ENCODE results near the gene SIPA1L3.

SIPA1L3 gene

DNA sequence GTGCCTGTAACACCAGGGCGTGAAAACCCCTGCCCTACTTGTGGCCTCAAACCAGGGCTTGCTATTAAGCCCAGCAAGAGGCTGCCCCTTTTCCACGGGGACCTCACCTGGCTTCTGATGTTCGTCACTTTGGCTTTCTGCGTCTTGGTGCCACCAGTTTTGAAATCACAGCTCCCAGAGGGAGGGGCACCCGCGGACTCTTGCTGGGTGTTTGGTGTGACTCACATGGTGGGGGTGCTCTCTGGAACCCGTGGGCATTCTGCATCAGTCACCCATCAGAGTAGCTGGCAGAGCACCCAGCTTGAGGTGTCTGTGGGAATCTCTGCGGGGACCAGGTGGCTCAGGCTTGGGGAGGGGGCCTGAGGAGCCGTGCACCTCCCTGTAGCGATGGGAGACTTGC, 19.2 kb downstream of the SIPA1L3 start:
- peak overlapping the region; percentile 11; the same call in 1 of the 2 replicates for H3K27ac ChIP-seq
- CTCF ChIA-PET: interaction anchor here (0.6 kb wide), 1 partner anchor 298 kb away, joined by 6 read pairs; no protein-coding TSS in a partner anchor
- TF ChIP-seq, protein P1, sequence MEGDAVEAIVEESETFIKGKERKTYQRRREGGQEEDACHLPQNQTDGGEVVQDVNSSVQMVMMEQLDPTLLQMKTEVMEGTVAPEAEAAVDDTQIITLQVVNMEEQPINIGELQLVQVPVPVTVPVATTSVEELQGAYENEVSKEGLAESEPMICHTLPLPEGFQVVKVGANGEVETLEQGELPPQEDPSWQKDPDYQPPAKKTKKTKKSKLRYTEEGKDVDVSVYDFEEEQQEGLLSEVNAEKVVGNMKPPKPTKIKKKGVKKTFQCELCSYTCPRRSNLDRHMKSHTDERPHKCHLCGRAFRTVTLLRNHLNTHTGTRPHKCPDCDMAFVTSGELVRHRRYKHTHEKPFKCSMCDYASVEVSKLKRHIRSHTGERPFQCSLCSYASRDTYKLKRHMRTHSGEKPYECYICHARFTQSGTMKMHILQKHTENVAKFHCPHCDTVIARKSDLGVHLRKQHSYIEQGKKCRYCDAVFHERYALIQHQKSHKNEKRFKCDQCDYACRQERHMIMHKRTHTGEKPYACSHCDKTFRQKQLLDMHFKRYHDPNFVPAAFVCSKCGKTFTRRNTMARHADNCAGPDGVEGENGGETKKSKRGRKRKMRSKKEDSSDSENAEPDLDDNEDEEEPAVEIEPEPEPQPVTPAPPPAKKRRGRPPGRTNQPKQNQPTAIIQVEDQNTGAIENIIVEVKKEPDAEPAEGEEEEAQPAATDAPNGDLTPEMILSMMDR (conservative IDR thresholded peaks at IDR 0.05; ENCODE audit: low read depth): no peak
- POLR2A ChIA-PET (ENCODE audit: low non-redundant PET): no interaction called here
- no peak for DNase-seq (ENCODE audit: low spot score)

DNA sequence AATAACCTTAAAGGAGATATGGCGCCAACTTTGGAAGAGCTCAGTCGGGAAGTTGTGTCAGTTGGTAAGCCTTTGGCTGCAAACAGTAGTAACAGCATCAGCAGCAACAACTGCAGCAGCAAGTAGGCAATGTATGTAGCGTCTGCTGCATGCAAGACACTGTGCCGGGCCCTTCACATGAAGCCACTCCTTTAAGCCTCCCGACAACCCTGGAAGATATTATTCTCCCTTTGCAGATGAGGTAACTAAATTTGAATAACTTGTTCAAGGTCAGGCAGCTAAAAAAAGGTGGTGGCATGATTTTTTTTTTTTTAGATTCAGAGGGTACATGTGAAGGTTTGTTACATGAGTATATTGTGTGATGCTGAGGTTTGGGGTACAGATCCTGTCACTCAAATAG, 19.7 kb downstream of the SIPA1L3 start:
- ChIA-PET POLR2A (ENCODE audit: low non-redundant PET) (no interaction called here), CTCF (no interaction called here)
- DNase-seq (ENCODE audit: low spot score): no peak
- TF ChIP-seq, protein P1 (conservative IDR thresholded peaks at IDR 0.05; ENCODE audit: low read depth): no peak
- H3K27ac ChIP-seq: peak overlapping the region; percentile 11; the same call in 1 of the 2 replicates

DNA sequence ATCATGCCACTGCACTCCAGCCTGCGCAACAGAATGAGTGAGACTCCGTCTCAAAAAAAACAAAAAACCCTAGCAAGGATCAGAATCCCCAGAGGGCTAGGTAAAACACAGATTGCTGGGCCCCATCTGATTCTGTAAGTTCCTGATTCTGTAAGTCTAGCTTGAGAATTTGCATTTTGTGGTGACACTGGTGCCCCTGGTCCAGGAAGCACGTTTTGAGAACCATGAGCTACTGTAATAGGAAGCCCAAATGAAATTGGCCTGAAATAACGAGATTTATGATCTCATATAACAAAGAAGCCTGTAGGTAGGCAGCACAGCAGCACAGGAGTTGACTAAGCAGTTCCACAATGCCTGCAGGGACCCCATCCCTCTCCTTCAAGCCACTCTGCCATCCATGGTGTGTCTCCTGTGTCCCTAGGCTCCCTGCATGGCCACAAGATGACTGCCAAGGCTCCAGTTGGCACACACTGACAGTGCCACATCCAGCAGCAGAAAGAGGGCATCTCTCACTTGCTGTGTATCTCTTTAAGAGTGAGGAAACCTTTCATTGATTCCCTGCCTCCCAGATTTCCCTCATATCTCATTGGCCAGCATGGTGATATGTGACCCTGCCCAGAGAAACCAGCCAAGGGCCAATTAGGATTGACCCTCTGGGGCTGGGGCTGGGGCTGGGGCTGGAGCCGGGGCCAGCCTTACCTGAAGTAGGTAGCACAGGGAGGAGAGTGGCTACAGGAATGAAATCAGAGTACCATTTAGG, 21.7 kb downstream of the SIPA1L3 start:
- DNase-seq (ENCODE audit: low spot score): no peak
- TF ChIP-seq, protein P1 (conservative IDR thresholded peaks at IDR 0.05; ENCODE audit: low read depth): no peak
- peak overlapping the region; percentile 53 for H3K27ac ChIP-seq
- POLR2A ChIA-PET (ENCODE audit: low non-redundant PET): no interaction called here
- CTCF ChIA-PET: no interaction called here

DNA sequence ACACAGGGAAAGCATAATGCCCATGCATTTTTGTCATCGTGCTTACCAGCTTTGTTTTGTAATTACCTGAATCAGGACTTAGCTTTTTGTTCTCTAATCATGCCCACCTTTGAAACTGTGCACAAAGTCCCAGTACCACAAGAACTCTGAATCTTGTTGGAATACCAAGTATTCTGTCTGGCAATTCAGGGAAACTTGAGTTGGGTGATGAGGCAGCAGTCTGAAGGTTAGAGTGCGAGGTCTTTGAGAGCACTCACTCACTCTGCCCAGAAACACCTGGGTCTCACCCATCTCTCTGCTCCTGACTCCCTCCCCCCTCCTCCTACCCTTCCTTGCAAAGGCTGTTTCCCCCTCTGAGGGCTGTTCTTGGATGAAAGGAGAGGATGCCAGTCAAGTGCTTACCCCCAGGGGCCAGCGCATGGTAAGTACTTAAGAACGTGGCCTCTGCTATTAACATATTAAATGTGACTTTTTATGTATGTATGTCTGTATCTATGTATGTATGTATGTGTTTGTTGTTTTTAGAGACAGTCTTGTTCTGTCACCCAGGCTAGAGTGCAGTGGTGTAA, 22.4 kb downstream of the SIPA1L3 start:
- DNase-seq (ENCODE audit: low spot score): no peak
- TF ChIP-seq, protein P1 (conservative IDR thresholded peaks at IDR 0.05; ENCODE audit: low read depth): no peak
- peak overlapping the region; percentile 91 for H3K27ac ChIP-seq
- ChIA-PET POLR2A (ENCODE audit: low non-redundant PET) (no interaction called here), CTCF (no interaction called here)

DNA sequence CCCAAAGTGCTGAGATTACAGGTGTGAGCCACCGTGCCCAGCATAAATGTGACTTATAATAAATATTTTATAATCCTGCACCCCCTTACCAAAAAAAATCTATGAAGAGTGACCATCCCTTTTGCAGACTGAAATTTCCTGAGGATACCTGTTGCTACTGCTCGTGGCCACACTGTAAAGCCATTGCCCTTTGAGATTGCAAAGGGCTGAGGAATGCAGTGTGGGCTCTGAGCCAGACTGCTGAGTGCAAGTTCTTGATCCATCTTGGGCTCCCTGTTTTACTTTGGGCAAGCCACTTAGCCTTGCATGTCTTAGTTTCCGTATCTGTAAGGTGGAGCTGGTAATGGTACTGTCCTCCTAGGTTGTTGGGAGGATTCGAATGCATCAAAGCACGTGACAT, 23.4 kb downstream of the SIPA1L3 start:
- POLR2A ChIA-PET (ENCODE audit: low non-redundant PET): interaction anchor here (0.7 kb wide), 1 partner anchor 18 kb away, joined by 3 read pairs; no protein-coding TSS in a partner anchor
- H3K27ac ChIP-seq: peak overlapping the region; percentile 91
- CTCF ChIA-PET: interaction anchor here (0.9 kb wide), 1 partner anchor 22 kb away, joined by 4 read pairs; no protein-coding TSS in a partner anchor
- no peak for DNase-seq (ENCODE audit: low spot score)
- TF ChIP-seq, protein P1 (conservative IDR thresholded peaks at IDR 0.05; ENCODE audit: low read depth): no peak

DNA sequence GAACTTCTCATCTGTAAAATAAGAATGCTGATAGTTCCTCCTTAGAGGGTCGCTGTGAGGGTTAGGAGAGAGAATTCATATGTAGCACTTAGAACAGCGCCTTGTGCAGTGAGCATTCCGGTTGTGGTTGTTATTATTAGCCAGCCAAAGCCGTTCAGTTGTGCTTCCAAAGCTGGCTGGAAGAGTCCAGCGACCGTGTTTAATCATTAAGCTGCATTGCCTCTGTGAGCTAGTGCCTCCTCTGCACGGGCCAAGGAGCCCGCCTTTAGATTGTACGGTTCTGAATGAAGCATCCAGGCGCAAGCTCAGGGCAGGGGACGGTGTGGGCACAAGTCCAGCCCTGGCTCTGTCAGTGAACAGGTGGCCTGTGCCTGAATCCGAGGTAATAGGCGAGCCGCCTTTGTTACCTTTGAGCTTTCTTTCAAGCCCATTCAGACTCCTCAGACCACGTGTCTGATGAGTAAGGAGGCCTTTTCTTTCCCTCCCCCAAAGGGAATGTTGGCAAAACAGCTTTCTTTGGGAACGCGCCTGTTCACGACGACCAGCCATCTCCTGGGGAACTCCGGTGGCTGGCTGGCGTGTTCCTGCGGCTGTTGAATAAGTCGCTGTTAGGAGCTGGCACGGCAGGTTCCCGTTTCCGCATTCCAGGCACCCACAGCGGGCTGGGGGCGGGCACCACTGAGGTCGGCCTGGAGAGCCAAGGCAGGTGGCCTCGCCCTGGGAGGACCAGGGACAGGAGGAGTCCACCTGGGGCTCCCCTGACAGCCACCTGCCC, 25.1 kb downstream of the SIPA1L3 start:
- peak overlapping the region; percentile 91 for H3K27ac ChIP-seq
- DNase-seq (ENCODE audit: low spot score): peak; percentile 89
- ChIA-PET CTCF (interaction anchor here (0.6 to 1.3 kb wide), 4 partner anchors 29 to 210 kb away, joined by 3 to 7 read pairs (median 4); no protein-coding TSS in a partner anchor), POLR2A (ENCODE audit: low non-redundant PET) (interaction anchor here (0.5 to 2.0 kb wide), 4 partner anchors 25 to 83 kb away, joined by 3 to 8 read pairs (median 4); partner anchors contain the start of gene SIPA1L3)
- TF ChIP-seq, protein P1 (conservative IDR thresholded peaks at IDR 0.05; ENCODE audit: low read depth): no peak

All from RWPE1 (cell line).